Right atrium auricular region (tissue), 2 donors: Measurements from ENCODE around the gene ANGPTL5. TPM values are rescaled to one million over a fixed set of nuclear protein-coding genes. Genes with fewer than 3 reads are reported as not detected.

ENCODE experiments used
- DNase-seq: peaks from one replicate; pipeline ENCODE4 v3.0.0-alpha.2; 2019; ENCODE audit warnings: low spot score
- H3K27ac ChIP-seq, 2 donors: fragments of 200-600 bp; sonication (generic); 1 replicate in 1 of 2; 2 replicates in 1 of 2; pipeline ENCODE4 v1.5.1; 2016 to 2019
- H3K27me3 ChIP-seq, 2 donors: fragments of 200-600 bp; sonication (generic); one replicate each; pipeline versions ENCODE4 v1.5.1 to v1.6.0; 2017 to 2019
- H3K36me3 ChIP-seq: fragments of 200-600 bp; sonication (generic); one replicate; pipeline ENCODE4 v1.5.1; 2016
- H3K4me1 ChIP-seq, 2 donors: fragments of 200-600 bp; sonication (generic); one replicate each; pipeline versions ENCODE4 v1.5.1 to v1.6.0; 2017 to 2019
- H3K4me3 ChIP-seq, 2 donors: fragments of 200-600 bp; sonication (generic); 1 replicate in 1 of 2; 2 replicates in 1 of 2; pipeline ENCODE4 v1.5.1; 2017 to 2019; ENCODE audit warnings: mild to moderate bottlenecking in 1 of 2, moderate library complexity in 1 of 2
- H3K9me3 ChIP-seq, 2 donors: fragments of 200-600 bp; sonication (generic); one replicate each; pipeline ENCODE4 v1.5.1; 2019
- total RNA-seq, 2 donors: library from RNA; depleted of rRNA; stranded (reverse); fragments of >200 nt; gene quantifications; one replicate each; pipeline ENCODE4 v1.1.0, GENCODE V29; 2016
- TF ChIP-seq, protein P1 (sequence below), 2 donors: fragments of 200-600 bp; sonication (generic); IDR thresholded peaks; one replicate each; pipeline ENCODE4 v1.5.1; 2019; ENCODE audit warnings: antibody characterized with exemption in 2 of 2

Gene ANGPTL5
- total RNA-seq, 2 donors from 2014 or later: 1.4 to 3.3 TPM

DNA sequence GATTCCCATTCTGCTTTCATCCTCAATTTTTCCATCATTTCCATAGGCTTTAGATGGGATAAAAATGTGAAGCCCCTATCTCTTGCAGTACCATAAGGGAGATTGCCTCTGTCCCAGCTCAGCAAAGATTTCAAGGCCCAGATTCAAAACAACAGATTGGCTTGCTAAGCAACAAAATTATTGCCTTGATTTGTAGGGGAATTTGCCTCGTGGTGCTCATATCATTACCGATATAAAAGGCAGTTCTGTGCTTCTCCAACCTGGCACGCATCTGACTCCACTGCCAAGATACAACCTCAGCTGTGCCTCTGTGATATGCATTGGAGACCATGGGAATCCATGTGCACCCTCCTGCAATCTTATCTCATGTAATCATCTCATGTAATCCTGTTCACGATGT lies 26.6 kb downstream of the ANGPTL5 start:
- no peaks in the 10 kb centered on the region for H3K36me3 ChIP-seq
- no peak overlapping the region for H3K4me3 ChIP-seq
- no peaks in the 10 kb centered on the region for H3K4me1 ChIP-seq
- TF ChIP-seq, protein P1, sequence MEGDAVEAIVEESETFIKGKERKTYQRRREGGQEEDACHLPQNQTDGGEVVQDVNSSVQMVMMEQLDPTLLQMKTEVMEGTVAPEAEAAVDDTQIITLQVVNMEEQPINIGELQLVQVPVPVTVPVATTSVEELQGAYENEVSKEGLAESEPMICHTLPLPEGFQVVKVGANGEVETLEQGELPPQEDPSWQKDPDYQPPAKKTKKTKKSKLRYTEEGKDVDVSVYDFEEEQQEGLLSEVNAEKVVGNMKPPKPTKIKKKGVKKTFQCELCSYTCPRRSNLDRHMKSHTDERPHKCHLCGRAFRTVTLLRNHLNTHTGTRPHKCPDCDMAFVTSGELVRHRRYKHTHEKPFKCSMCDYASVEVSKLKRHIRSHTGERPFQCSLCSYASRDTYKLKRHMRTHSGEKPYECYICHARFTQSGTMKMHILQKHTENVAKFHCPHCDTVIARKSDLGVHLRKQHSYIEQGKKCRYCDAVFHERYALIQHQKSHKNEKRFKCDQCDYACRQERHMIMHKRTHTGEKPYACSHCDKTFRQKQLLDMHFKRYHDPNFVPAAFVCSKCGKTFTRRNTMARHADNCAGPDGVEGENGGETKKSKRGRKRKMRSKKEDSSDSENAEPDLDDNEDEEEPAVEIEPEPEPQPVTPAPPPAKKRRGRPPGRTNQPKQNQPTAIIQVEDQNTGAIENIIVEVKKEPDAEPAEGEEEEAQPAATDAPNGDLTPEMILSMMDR (IDR thresholded peaks at IDR 0.05): no peak
- H3K27ac ChIP-seq: no peak overlapping the region
- no peaks in the 10 kb centered on the region for H3K9me3 ChIP-seq
- DNase-seq: no peak
- no peaks in the 10 kb centered on the region for H3K27me3 ChIP-seq

DNA sequence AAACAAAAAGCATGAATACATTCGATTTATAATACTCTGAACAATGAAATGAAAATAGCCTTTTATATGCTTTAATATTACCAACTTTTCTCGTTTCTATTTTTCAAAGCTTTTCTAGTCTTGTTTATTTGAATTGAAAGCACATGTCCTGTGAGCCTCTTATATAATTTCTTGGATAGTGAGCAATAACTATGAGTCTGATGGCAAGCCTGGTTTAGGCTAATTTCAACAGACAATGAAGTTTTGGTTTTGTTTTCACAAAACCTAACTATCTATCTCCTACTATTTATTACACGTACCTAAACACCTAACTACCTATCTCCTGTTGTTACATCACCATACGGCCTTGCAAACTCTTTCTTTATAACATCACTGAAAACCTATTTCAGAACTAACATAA lies 30.7 kb downstream of the ANGPTL5 start:
- no peak overlapping the region for H3K27ac ChIP-seq
- H3K9me3 ChIP-seq: no peaks in the 10 kb centered on the region
- TF ChIP-seq, protein P1 (IDR thresholded peaks at IDR 0.05): no peak
- H3K27me3 ChIP-seq: no peaks in the 10 kb centered on the region
- DNase-seq: no peak
- no peaks in the 10 kb centered on the region for H3K36me3 ChIP-seq
- no peak overlapping the region for H3K4me3 ChIP-seq
- no peaks in the 10 kb centered on the region for H3K4me1 ChIP-seq

DNA sequence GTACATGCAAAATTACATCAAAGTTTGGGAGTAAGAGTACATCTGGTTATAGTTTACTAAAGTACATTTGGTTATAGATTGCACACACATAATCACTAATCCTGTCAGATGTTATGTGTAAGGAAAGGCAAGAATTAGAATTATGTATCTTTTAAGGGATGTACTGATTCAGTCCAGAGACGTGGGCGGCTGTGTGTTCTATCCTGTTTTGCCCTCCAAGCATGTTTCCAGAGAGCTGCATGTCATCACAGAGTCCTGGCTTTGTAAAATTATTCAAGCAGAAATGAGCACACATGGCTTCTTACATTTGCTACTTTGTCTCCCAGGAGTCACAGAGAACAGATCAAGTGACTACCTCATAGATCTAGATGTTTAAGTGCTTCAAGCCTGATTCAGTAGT lies 34.7 kb downstream of the ANGPTL5 start:
- H3K4me3 ChIP-seq: no peak overlapping the region
- H3K4me1 ChIP-seq: no peaks in the 10 kb centered on the region
- no peaks in the 10 kb centered on the region for H3K36me3 ChIP-seq
- TF ChIP-seq, protein P1 (IDR thresholded peaks at IDR 0.05): no peak
- DNase-seq: no peak
- no peaks in the 10 kb centered on the region for H3K27me3 ChIP-seq
- H3K9me3 ChIP-seq: no peaks in the 10 kb centered on the region
- H3K27ac ChIP-seq: no peak overlapping the region

DNA sequence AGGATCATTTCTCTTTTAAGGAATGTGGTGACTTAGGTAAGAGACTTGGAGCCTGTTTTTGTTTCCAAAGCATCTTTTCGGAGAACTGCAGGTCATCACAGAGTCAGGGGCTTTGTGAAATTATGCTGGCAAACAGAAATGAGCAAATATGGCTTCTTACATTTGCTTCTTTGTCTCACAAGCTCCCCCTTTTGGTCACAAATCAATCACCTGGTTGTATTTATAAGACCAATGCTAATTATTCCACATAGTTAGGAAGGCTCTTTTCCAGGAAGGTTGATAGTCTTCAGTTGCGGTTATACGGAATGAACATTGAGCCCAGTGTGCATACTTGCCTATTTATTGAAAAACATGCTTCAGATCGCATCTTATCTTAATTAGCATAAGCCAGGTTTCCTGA lies 36.1 kb downstream of the ANGPTL5 start:
- Histone ChIP-seq H3K27ac (no peak overlapping the region), H3K4me3 (no peak overlapping the region), H3K9me3 (no peaks in the 10 kb centered on the region), H3K36me3 (no peaks in the 10 kb centered on the region), H3K27me3 (no peaks in the 10 kb centered on the region), H3K4me1 (no peaks in the 10 kb centered on the region)
- TF ChIP-seq, protein P1 (IDR thresholded peaks at IDR 0.05): no peak
- DNase-seq: no peak

DNA sequence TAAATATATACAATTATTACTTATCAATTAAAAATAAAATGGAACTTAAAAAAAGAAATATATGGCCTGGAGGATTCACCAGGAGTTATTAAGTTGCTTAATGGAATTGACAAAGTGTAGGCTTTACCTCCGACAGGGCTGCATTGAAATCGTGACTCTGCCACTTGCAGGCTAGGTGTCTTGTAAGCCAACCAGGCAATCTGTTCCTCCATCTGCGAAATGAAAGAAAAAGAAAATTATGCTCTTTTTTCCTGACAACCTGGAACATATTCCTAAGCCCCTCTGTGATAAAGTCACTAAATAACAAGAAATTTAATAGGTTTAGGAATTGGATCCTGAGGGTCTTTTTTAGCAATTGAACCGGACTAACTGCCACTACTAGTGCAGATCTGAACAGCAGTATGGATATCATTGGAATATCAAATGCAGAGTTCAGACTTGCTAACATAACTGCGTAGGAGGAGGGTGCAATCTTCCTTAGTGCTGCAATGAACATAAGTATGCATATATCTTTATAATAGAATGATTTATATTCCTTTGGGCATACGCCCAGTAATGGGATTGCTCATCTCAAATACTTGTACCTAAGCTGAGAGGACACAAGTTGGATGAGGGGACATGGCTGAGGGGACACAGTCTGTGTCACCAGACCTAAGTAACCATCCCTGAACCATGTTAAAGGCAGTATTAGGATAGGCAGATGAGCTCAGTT lies 44.0 kb downstream of the ANGPTL5 start:
- H3K4me3 ChIP-seq: no peak overlapping the region
- H3K4me1 ChIP-seq: no peaks in the 10 kb centered on the region
- H3K27me3 ChIP-seq: no peaks in the 10 kb centered on the region
- no peaks in the 10 kb centered on the region for H3K9me3 ChIP-seq
- H3K27ac ChIP-seq: no peak overlapping the region
- H3K36me3 ChIP-seq: no peaks in the 10 kb centered on the region
- TF ChIP-seq, protein P1 (IDR thresholded peaks at IDR 0.05): no peak
- DNase-seq: no peak

DNA sequence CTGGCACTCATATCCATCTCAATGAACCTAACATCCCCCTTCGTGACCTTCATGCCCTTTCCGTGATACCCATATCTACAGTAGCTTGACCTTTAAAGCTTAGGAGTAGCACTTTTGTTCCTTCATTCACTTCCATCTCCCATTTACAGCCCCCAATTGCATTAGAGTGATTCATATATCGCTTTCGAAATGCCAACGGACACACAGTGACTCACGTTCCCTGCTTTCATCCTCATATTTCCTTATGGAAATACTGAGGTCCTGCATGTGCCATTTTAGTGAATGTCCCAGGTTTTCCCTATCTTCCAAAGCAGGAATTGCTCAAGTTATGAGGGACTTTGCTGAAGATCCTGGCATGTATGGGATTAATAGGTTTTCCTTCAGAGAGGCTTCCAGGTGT lies 45.8 kb downstream of the ANGPTL5 start:
- TF ChIP-seq, protein P1 (IDR thresholded peaks at IDR 0.05): no peak
- no peaks in the 10 kb centered on the region for H3K36me3 ChIP-seq
- H3K27me3 ChIP-seq: no peaks in the 10 kb centered on the region
- no peak overlapping the region for H3K27ac ChIP-seq
- H3K9me3 ChIP-seq: no peaks in the 10 kb centered on the region
- no peaks in the 10 kb centered on the region for H3K4me1 ChIP-seq
- no peak for DNase-seq
- H3K4me3 ChIP-seq: no peak overlapping the region
